Progenitor cell of endocrine pancreas (in vitro differentiated cells): ENCODE measurements around the gene GTSE1. TPM values are rescaled to one million over a fixed set of nuclear protein-coding genes. Genes with fewer than 3 reads are reported as not detected.

ENCODE experiments used
- DNase-seq: peaks from one replicate; pipeline ENCODE4 v3.0.0; 2021; ENCODE audit warnings: low spot score; ENCODE audit not compliant: unreplicated experiment
- H3K27ac Mint-ChIP-seq: 2 replicates; pipeline ENCODE4 v1.8.0; 2021; ENCODE audit warnings: mild to moderate bottlenecking, moderate library complexity, mixed read lengths
- H3K27me3 Mint-ChIP-seq: 2 replicates; pipeline ENCODE4 v1.8.0; 2021; ENCODE audit warnings: mixed read lengths
- H3K36me3 Mint-ChIP-seq: 2 replicates; pipeline ENCODE4 v1.8.0; 2022; ENCODE audit warnings: mixed read lengths; ENCODE audit not compliant: insufficient read depth
- H3K4me1 Mint-ChIP-seq: 2 replicates; pipeline ENCODE4 v1.8.0; 2021; ENCODE audit warnings: low read depth, mixed read lengths
- H3K4me3 Mint-ChIP-seq: 2 replicates; pipeline ENCODE4 v1.8.0; 2021; ENCODE audit warnings: low read depth, mild to moderate bottlenecking, moderate library complexity, mixed read lengths
- H3K9me3 Mint-ChIP-seq: 2 replicates; pipeline ENCODE4 v1.8.0; 2021; ENCODE audit warnings: low read depth, mixed read lengths
- CTCF ChIP-seq: fragments of 200-600 bp; sonication (generic); IDR thresholded peaks from one replicate; pipeline ENCODE4 v1.5.0; 2021; ENCODE audit warnings: antibody characterized with exemption, mild to moderate bottlenecking; ENCODE audit not compliant: unreplicated experiment
- long read RNA-seq: library from polyadenylated mRNA; unstranded; transcript quantifications from one replicate; pipeline ENCODE4 v2.0.0, GENCODE V29; 2020
- total RNA-seq: library from RNA; stranded (reverse); gene quantifications from 2 replicates; pipeline ENCODE4 v1.2.1, GENCODE V29; 2021

GTSE1 gene, protein sequence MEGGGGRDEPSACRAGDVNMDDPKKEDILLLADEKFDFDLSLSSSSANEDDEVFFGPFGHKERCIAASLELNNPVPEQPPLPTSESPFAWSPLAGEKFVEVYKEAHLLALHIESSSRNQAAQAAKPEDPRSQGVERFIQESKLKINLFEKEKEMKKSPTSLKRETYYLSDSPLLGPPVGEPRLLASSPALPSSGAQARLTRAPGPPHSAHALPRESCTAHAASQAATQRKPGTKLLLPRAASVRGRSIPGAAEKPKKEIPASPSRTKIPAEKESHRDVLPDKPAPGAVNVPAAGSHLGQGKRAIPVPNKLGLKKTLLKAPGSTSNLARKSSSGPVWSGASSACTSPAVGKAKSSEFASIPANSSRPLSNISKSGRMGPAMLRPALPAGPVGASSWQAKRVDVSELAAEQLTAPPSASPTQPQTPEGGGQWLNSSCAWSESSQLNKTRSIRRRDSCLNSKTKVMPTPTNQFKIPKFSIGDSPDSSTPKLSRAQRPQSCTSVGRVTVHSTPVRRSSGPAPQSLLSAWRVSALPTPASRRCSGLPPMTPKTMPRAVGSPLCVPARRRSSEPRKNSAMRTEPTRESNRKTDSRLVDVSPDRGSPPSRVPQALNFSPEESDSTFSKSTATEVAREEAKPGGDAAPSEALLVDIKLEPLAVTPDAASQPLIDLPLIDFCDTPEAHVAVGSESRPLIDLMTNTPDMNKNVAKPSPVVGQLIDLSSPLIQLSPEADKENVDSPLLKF
- total RNA-seq: 24.2 and 25.1 TPM in 2 replicates
- long read RNA-seq, transcript GTSE1-201 (12 exons, 3,112 nt): major isoform, 10 of 17 reads
- long read RNA-seq, partial matches to known transcripts: 4 of 17 reads
- long read RNA-seq, other reads (novel, unspliced or antisense): 3 of 17 reads

DNA sequence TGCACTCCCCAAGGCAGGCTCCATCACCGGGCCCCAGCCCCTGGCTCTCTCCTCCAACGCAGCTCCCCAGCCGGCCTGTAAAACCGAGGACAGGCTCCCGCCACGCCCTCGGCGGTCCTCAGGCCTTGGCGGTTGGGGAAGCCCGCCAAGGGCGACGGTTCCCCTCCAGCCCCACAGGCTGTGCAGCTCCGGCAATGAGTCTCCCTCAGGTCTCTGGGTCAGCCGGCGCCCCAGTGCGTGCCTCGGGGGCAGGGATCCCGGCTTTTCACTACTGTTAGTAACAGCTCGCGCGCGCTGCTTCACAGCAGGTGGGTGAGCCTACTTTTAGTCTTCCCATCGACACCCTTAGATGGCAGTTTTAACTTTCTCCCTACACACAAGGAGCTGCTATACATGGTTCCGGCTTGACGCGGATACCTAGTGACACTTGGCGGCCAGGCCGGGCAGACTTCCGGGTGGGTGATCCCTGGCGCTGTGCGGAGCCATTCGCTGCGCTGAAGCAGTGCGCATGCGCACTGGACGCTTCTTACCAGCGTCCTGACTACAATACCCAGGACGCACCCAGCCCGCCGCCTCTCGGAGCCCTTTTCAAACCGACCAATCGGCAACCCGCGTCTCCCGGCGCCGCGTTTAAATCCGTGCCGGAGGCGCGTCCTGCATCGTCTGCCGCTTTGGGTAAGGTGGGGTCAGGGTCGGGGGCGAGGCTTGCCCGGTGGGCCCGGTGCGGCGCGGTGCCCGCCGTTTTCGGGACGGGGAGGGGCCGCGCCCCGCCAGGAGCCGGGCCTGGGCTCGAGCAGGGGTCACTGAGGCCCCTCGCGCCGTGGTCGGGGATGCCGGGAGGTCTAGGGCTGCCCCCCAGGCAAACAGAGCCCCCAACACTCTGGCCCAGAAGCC, at the start of gene GTSE1:
Gene GTSE1, plus strand, starts transcription at position 614 of the 894 bp plus-strand sequence. CDS start 531 bp downstream, outside the sequence.
- no peak for TF ChIP-seq CTCF
- H3K36me3 Mint-ChIP-seq: peaks cover 18% of the 10 kb centered on the region
- H3K4me1 Mint-ChIP-seq: peaks cover 21% of the 10 kb centered on the region

GRCh38 chr22:46247443-46247975, 49.2 kb upstream of the GTSE1 start:
- H3K4me1 Mint-ChIP-seq: peaks cover 8% of the 10 kb centered on the region
- H3K4me3 Mint-ChIP-seq: no peak overlapping the region
- no peak for TF ChIP-seq CTCF
- H3K27ac Mint-ChIP-seq: no peak overlapping the region
- no peaks in the 10 kb centered on the region for H3K36me3 Mint-ChIP-seq
- H3K27me3 Mint-ChIP-seq: no peaks in the 10 kb centered on the region
- DNase-seq: no peak
- no peaks in the 10 kb centered on the region for H3K9me3 Mint-ChIP-seq

More for the DNA sequence above, at the start of gene GTSE1:
- peak; percentile 94 for DNase-seq
- no peaks in the 10 kb centered on the region for H3K9me3 Mint-ChIP-seq
- H3K4me3 Mint-ChIP-seq: peak within 1 kb of the TSS; percentile 91
- H3K27me3 Mint-ChIP-seq: no peaks in the 10 kb centered on the region
- H3K27ac Mint-ChIP-seq: peak within 1 kb of the TSS; percentile 96

- H3K9me3 Mint-ChIP-seq: no peaks in the 10 kb centered on the region
- DNase-seq: peak; percentile 78
- peak within 1 kb of the TSS; percentile 77 for H3K4me3 Mint-ChIP-seq
- peaks cover 8% of the 10 kb centered on the region for H3K4me1 Mint-ChIP-seq
- peak; percentile 15 for TF ChIP-seq CTCF
- H3K27ac Mint-ChIP-seq: peak within 1 kb of the TSS; percentile 54
- H3K27me3 Mint-ChIP-seq: no peaks in the 10 kb centered on the region
- H3K36me3 Mint-ChIP-seq: peaks cover 1% of the 10 kb centered on the region
These were observed 46.5 kb upstream of the GTSE1 start, which contains the start of gene CDPF1 for GRCh38 chr22:46250035-46250782. Gene CDPF1, minus strand, starts transcription at chr22:46250293. Its CDS starts 2,009 bp downstream, at chr22:46248284.

GRCh38 chr22:46250783-46251125, 45.9 kb upstream of the GTSE1 start:
- Mint-ChIP-seq H3K27me3 (no peaks in the 10 kb centered on the region), H3K27ac (peak overlapping the region; percentile 23), H3K9me3 (no peaks in the 10 kb centered on the region), H3K4me1 (peaks cover 8% of the 10 kb centered on the region), H3K4me3 (peak overlapping the region; percentile 77), H3K36me3 (peaks cover 1% of the 10 kb centered on the region)
- TF ChIP-seq CTCF: no peak
- no peak for DNase-seq
